GM18508 (cell line): Measurements from ENCODE around the gene KRTAP10-9.
"Not testable (repeated sequence)": the region's sequence is repeated elsewhere in the genome, so short reads cannot be mapped to it uniquely, and the experiment has no call there.

Source experiments
- ATAC-seq: cut with Tn5 transposase; IDR thresholded peaks from one replicate; pipeline ENCODE4 v1.9.1; 2021; ENCODE audit warnings: moderate number of reproducible peaks; ENCODE audit not compliant: insufficient read depth, unreplicated experiment

The KRTAP10-9 gene, protein sequence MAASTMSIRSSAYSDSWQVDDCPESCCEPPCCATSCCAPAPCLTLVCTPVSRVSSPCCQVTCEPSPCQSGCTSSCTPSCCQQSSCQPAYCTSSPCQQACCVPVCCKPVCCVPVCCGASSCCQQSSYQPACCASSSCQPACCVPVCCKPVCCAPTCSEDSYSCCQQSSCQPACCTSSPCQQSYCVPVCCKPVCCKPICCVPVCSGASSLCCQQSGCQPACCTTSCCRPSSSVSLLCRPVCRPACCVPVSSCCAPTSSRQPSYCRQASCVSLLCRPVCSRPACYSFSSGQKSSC

DNA sequence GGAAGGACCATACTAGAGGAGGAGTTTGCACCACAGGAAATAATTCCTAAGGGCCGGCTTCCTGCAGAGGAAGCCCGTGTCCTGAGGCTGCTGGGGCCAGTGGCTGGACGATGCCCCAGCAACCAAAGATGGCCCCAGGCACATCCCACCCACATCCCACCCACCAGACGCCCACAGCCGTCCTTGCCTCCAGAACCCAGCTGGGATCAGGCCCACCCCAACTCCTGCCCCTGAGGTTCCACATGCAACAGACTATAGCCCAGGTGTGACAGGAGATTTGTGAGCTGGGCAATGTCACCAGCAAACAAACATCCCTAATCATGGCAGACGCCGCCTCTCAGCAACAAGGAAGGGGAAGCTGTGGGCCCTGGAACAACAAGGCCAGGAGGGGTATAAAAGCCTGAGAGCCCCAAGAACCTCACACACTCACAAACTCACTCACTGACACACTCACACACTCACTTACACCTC is at the start of gene KRTAP10-9:
Gene KRTAP10-9 (plus strand): TSS at position 421 of the 471 bp plus-strand sequence. CDS start 79 bp downstream, outside the sequence.
- ATAC-seq: no peak

DNA sequence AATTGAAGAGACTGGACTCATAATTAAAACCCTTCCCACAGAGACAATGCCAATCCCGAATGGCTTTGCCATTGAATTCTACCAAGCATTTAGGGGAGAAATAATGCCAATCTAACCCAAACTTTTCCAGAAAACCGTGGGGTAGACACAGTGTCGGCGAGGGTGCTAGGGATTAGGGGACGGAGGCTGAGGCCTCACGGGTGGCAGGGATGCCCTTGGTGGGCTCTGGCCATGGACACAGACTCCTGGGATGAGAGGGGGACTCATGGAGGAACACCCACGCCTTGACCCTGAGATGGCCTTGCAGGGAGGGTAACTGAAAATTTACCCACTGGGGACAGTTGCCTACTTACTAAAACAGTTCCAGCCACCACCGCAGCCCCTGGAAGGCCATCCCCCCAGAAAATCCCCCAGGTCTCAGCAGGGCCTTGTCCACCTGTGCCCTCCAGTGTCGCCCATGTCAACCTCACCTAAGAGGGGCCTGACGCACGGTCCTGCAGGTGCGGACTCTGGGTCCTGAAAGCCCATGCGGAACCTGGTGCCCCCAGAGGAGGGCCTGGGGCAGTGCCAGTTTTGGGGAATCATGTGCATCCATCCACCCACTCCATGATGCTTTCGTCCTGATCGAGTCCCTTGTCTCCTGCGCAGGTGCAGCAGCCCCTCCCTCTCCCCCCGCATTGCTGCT is 48.4 kb upstream of the KRTAP10-9 start:
- no peak for ATAC-seq

DNA sequence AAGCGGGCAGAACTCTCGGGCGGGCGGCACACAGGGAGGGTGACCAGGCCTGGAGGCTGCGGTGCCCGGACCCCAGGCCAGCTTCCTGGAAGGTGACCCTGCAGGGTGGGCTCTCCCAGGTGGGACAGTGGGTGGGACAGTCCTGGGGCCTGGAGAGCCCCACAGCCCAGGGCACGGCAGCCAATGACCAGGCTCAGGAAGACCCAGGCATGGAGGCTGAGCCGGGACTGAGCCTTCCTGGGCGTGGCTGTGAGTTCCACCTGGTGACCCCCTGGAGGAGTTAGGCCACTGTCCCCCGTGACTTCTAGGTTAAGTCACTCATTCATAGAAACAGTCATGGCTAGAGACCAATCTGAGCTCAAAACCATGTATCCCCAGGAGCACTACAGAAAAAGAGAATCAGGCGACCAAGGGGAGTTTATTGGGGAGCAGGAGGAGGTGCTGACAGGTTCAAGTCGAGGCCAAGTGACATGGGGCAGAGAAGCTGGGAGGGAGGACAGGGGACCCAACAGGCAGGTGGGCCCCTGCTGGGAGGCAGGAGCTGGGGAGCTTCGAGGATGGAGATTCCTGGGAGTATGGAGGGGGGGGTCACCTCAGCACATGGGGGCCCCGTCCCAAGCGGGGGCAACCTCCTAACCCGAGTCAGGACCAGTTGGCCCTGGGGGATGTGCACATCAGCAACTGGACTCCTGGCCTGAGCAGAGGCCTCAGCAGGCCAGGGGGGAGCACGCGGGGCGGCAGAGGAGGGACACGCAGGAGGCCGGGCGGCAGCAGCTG is 47.6 kb upstream of the KRTAP10-9 start:
- ATAC-seq: no peak

DNA sequence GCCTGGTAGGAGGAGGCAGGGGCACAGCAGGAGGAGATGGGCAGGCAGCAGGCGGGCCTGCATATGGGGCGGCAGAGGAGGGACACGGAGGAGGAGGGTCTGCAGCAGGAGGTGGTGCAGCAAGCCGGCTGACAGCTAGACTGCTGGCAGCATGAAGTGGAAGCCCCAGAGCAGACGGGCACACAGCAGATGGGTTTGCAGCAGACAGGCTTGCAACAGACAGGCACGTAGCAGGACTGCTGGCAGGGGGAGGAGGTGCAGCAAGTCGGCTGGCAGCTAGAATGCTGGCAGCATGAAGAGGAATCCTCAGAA is 47.1 kb upstream of the KRTAP10-9 start:
- ATAC-seq: no peak

DNA sequence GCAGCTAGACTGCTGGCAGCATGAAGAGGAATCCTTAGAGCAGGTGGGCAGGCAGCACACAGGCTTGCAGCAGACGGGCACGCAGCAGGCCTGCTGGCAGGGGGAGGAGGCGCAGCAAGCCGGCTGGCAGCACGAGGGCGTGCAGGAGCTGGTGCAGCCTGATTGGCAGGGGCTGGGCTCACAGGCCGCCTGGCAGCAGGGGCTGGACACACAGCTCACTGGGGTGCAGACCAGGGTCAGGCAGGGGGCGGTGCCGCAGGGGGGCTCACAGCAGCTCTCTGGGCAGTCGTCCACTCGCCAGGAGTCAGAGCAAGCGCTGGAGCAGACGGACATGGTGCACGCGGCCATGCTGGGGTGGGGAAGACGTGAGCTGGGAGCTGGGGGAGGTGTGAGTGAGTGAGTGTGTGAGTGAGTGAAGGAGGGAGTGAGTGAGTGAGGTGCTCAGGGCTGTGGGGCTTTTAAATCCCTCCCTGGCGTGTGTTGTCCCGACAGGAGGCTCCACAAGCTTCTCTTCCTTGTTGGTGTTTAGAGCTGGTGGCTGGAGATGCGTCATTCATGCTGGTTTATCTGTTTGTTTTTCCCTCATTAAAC is 46.6 kb upstream of the KRTAP10-9 start, which contains the start of gene KRTAP10-5:
Gene KRTAP10-5 (minus strand): TSS at position 374 of the 591 bp plus-strand sequence. CDS start 26 bp downstream, at position 348.
- ATAC-seq: not testable (repeated sequence)

DNA sequence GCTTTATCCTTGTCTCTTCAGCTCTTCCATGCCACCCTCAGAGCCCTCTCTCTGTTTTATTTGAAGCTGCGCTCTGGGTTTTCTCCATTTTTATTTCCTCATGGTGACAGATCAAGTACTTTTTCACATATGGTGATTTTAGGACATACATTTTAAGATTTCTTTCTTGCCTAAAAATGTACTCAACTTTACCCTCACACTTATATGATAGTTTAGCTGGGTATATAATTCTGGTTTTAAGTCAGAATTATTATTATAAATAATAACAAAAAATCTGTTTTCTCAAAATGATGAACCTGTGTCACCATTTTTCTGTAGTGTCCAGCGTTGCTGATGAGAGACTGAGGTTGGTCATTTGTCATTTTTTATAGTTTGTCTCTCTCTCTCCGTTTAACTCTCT is 45.7 kb upstream of the KRTAP10-9 start:
- no peak for ATAC-seq

DNA sequence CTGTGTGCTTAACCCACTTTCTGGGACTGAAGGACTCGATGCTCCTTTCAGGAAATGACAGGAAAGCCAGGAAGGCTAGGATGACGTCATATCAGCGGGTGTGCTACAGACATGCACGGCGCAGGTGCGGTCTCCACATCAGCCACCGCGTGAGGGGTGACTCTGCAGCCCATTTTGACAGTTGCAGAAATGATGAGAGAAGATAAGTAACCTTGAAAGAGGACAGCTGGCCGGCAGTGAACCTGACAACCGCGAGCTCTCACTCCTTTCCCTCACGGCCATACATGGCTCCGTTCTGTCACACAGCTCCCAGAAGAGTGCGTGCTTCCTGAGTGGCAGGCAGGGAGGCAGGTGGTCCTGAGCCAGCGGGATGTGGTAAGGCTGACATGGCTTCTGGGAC is 44.8 kb upstream of the KRTAP10-9 start:
- ATAC-seq: no peak

DNA sequence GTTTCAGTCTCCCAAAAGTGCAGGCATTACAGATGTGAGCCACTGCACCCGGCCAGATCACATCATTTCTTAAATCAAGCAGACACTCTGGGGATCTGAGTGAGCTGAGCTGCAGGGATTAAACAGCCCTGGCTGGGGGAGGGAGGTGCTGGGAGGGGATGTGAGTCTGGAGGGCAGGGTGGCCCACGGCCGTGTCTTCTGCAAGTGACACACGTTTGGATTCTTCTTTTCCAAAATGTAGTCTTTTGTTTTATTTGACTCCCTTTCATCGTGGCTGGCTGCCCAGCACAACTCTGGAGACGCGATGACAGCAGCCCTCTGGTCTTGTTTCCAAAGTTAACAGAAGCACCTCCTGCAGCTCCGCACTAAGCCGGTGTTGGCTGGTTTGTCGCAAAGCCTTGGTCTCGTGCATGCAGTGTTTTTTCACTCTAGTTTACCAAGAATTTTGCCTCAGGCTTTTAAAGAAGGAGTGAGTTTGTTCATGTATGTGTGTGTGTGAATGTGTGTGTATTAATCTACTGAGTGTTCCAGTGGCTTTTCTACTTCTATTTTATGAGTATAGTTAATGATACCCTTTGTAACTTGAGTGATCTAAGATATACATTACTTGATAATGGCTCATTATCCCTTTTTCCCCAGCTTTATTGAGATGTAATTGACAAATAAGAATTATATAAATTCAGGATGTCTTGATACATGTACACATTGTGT is 43.6 kb upstream of the KRTAP10-9 start:
- no peak for ATAC-seq

DNA sequence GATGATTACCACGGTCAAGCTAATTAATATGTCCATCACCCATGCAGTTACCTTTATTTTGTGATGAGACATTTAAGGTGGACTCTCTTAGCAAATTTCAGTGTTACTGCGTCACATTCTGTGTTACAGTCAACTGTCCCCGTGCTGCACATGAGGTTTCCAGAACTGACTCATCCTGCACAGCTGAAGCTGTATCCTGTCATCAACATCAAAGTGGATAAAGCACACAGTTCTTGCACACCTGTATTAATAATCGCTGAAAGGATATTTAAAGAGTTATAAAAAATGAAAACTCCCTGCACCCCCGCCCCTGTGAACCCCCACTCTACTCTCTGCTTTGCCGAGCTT is 43.1 kb upstream of the KRTAP10-9 start:
- no peak for ATAC-seq

DNA sequence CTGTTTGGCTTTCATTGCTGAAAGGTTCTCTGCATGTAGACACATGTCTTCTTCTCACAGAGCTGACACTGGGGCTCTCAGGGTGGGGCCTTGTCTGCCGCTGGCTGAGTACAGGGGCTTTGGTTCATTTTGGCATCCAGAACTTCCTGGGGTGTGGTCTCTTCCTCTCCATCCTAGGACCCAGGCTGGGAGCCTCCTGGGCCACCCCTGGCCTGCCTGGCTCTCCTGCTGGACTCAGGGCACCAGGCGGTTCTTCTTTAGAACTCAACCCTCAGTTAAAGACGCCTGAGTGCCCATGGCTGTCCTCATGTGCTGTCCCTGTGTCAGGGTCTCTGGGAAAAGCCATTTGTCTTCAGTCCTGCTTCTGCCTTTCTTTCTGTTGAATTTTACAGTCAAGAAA is 41.0 kb upstream of the KRTAP10-9 start:
- ATAC-seq: no peak

DNA sequence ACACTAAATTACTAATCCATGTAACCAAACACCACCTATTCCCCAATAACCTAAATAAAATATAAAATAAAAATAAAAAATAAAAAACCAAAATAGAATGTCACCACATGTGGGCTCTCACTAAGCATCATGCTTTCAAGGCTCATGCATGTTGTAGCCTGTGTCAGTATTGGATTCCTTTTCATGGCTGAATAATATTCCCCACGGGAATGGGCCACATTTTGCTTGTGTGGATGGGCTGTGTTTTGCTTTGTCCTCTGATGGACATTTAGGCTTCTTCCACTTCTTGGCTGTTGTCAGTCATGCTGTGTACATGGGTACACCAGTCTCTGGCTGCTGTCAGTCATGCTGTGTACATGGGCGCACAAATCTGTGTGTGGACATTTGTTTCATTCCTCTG is 37.8 kb upstream of the KRTAP10-9 start:
- ATAC-seq: no peak

DNA sequence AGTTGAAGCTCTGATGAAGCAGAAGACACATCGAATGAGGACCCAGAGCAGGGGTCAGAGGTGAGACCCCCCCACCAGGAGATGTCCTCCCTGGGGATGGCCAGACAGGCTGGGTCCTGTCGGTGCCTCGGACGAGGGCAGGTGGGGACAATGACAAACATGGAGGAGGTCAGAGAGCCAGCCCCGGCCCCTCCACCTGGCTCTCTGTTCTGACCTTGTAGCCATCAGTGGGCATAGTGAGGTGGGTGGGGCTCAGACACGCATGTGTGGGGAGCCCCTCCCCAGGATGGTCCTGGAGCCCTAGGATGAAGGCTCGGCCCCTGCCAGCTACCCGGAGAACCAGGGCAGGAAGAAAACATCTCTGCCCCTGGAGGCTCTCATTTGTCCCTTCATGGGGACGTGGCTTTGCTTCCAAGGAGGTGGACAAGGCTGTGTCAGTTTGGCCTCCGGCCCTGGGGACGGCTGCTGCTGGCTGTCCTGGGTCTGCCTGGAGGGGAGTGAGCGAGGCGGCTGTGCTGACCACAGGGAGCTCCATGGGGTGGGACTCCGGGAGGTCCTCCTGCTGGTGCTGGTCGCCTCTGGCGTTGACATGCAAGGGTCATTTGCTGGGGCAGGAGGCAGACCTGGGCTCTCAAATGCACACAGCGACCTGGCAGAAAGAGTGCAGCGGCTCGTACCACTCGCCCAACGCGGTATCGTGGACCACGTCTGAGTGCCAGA is 37.1 kb upstream of the KRTAP10-9 start:
- ATAC-seq: no peak

DNA sequence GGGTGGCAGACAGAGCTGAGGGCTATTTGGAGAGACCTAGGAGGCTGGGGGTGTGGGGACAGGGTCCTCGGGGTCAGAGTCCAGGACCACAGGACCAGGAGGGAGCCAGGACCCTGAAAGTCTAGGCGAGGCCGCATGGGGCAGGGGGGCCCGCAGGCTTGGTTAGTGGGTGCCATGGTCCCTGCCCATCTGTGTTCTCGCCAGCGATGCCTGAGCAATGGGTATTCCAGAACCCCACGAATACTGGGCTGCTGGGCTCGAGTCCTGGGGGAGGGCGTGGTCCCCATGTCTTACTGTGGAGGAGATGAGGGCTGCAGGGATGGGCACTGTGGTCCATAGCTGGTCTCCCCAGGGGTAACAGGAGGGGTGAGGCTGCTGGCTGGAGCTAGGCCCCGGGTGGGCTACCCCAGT is 36.6 kb upstream of the KRTAP10-9 start:
- ATAC-seq: no peak

DNA sequence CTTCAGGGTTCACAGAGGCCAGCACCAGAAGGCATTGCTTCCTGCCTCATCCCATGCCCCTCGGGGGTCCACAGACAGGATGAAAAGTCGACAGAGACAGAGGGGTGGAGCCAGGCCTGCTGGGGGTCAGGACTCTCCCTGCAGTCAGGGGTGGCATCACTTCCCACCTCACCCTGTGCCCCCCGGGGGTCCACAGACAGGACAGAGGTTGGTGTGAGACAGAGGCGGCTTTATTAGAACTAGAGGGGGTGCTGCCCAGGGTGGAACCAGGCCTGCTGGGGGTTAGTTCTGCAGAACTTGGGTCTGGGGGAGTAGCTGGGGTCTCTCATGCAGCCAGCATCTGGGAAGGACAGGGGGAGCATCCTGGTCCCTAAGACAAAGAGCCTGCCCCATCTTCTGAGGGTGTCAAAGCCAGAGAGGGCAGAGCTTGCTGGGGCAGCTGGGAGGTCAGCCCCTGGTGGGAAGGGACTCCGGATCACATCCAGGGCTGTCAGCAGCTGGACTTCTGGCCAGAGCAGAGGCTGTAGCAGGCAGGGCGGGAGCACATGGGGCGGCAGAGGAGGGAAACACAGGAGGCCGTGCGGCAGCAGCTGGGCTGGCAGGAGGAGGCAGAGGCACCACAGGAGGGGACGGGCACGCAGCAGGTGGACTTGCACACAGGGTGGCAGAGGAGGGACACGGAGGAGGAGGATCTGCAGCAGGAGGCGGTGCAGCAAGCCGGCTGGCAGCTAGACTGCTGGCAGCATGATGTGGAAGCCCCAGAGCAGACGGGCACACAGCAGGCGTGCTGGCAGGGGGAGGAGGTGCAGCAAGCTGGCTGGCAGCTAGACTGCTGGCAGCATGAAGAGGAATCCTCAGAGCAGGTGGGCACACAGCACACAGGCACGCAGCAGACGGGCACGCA is 35.7 kb upstream of the KRTAP10-9 start:
- ATAC-seq: not testable (repeated sequence)

DNA sequence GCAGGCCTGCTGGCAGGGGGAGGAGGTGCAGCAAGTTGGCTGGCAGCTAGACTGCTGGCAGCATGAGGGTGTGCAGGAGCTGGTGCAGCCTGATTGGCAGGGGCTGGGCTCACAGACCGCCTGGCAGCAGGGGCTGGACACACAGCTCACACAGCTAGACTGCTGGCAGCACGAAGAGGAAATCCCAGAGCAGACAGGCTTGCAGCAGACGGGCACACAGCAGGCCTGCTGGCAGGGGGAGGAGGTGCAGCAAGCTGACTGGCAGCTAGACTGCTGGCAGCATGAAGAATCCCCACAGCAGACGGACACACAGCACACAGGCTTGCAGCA is 35.1 kb upstream of the KRTAP10-9 start:
- not testable (repeated sequence) for ATAC-seq

DNA sequence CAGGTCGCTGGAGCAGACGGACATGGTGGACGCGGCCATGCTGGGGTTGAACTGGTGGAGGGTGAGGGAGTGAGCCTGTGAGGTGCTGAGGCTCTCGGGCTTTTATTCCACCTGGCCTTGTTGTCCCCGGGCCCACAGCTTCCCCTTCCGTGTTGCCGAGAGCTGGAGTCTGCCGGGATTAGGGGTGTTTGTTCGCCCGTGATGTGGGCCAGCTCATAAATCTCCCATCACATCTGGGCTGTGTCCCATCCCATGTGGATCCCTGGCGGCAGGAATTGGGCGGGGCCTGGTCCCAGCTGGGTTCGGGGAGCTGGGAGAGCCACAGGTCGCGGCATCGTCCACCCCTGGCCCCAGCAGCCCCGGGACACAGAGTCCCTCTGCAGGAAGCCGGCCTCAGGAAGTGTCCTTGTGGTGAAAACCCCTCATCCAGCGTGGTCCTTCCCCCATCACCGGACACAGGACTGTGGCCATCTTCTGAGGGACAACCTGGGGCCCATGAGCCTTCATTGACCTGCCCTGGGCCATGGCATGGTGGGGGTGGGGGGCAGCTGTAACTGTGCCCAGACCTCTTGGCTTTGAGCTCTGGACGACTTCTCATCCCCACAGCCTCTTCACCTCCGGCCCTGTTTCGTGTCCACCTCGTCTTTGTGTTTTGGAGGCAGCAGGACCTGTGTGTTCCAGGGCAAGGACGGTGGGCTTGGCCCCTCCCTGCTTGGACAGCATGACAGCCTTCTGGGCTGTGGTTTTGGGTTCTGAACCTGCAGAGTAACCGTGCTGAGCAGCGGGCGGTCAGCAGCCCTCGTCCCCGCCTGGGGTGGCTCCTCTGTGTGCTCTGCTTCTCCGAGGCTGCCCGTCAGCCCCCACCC is 34.2 kb upstream of the KRTAP10-9 start, which contains the start of gene KRTAP10-6:
Gene KRTAP10-6 (minus strand): TSS at position 60 of the 866 bp plus-strand sequence. CDS start 21 bp downstream, at position 39.
- no peak for ATAC-seq

DNA sequence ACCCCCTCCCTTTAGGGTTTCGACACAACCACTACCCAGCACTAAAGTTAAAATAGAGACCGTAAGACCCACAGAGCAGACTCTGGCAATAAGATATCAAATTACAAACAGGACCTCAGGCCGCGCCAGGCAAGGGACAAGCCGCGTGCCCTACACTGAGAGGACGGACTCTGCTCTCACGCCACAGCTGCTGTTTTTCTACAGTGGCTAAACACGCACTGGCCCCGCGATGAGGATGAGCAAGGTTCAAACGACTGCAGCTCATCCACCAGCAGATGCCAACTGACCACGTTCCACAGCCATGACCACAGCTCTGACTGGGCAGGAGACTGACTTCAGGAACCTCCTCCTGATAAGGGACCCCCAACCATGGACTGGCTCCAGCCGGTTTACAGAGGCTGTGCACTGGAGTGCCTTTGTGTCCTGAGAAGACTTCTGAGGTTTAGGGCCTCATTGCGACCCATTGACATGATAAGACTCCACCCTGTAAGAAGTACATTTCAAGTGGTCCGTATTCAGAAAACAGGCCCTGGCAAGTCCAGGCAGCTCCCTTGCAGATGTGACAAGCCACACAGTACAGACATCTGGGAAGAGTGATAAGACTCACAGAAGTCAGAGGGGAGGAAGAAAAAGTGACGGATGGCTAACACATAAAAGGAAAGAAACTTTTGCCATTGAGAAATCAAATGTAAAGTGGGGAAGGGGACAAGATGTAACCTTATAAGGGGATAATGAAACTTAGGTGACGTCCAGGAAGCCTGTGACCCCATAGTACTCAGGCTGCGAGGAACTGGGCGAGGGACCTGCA is 33.1 kb upstream of the KRTAP10-9 start:
- no peak for ATAC-seq
